Measurements from ENCODE around the gene HIPK1.
A peak's percentile ranks its signal among the peaks of the same experiment; 100 is the strongest.
"Not testable (repeated sequence)": the region's sequence is repeated elsewhere in the genome, so short reads cannot be mapped to it uniquely, and the experiment has no call there.

HIPK1 gene

DNA sequence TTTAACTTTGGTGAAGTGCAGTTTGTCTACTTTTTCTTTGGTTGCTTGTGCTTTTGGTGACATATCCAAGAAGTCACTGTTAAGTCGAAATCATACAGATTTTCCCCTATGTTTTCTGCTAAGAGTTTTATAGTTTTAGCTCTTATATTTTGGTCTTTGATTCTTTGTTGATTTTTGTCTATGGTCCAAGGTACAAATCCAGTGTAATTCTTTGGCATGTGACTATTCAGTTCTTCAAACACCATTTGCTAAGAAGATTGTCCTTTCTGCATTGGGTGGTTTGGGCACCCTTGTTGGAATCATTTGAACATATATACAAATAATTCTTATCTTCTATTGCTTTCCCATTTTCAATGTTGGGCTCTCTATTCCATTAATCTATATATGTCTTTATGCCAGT is 16.2 kb downstream of the HIPK1 start:
- DNase-seq = no peak
- ATAC-seq = no peak

DNA sequence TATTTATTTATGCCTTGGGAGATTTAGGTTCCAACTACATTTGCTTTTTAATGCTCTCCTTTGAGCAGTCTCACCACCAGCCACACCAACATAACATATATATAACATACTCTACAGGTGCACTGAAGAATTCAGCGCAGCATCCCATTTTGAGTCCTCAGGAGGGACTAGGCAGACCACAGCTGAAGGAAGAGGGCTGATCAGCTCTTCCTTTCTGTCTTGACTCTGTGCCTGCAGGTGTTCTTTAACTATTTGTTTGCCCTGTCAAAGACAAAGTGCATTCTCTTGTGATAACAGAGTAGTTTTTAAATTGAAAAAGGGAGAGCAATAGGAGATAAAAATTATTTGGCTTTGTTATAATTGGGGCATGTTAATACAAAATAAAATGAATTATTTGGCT is 17.0 kb downstream of the HIPK1 start:
- no peak for ATAC-seq
- DNase-seq = no peak

DNA sequence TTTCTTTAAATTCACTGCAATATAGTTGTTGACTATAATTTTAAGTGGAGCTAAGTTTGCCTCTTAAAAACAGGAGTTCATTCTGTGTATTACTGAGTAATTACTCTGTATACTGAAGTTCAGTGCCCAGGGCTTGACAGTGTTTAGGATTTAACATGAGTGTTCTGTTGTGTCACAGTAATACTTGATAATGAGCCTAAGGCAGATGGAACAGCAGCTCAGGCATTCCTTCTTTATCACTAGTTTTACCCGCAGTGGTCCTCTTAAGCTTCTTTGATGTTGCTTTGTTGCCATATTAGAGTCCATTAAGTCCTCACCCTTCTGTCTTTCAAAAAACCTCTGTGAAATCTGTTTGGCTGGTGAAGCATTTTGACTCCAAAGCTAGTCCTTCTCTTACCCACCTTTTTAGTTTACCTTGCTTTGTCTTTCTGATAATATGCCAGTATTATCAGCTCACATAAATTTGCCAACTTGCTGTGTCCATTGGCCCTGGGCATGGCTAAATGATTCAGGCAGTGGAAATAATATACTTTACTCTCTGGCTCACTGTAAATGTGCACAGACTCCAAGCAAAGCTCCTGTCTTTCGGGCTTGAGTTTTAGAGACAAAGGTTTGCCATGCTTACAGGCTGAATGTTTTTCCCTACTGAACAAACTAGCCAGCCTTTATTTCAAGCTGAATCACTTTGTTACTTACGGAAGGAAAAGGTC is 17.7 kb downstream of the HIPK1 start:
- DNase-seq (no peak), ATAC-seq (peak; percentile 55)

DNA sequence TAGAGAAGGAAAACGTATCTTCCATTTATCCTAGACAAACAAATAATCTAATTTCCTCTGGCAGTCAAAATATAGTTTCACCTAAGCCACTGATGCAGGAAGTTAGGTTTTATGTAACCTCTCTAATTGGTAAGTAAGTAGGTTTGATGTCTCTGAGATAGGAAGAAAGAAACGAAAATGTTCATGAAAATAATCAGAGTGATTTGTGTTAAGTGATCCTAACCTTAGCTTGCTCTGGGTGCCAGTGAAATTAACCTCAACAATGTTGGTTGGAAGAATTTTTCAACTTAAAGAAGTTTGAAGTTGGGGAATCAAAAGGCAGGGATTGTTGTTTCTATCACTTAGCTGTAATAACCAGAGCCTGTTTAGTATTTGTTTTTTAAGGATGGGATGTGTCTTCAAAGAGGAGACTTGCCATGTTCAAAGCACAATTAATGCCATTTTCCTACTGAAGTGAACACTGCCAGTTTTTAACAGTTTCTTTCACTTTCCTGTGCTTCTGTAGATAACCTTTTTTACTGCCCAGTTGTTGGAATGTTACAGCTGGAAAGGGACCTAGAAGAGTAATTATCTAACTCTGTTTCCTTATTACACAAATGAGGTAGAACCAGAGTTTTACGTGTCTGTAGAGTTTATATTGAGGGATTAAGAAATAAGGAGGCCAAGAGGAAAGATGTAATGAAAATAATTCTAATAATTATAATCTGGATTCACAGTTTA is 18.4 kb downstream of the HIPK1 start:
- no peak for ATAC-seq

DNA sequence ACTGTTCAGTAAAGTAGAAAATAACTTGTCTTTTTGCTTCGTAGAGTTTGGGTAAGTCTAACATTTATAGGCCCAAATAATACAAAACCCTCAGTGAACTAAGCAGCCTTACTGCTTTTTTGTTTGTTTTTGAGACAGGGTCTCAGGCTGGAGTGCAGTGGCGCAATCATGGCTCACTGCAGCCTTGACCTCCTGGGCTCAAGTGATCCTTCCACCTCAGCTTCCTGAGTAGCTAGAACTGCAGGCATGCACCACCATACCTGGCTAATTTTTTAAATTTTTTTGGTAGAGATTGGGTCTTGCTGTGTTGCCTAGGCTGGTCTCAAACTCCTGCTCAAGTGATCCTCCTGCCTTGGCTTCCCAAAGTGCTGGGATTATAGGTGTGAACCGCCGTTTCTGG is 19.0 kb downstream of the HIPK1 start:
- ATAC-seq, DNase-seq: not testable (repeated sequence)

More for the DNA sequence above, 18.4 kb downstream of the HIPK1 start:
- no peak for DNase-seq

DNA sequence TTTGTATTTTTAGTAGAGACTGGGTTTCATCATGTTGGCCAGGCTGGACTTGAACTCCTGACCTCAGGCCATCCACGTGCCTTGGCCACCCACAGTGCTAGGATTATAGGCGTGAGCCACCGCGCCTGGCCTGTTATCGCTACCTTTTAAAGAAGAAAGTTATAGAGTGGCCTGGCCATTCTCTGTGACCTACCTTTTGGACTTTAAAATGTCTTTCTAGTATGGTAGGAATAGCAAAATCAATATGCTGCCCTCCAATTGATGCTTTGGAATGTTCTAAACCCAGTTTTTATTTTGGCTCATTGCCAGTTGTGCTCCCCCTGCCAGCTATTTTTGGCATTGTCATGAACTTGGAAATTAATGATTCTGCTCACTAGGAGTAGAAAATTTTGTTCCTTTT is 19.9 kb downstream of the HIPK1 start:
- ATAC-seq (no peak), DNase-seq (no peak)

DNA sequence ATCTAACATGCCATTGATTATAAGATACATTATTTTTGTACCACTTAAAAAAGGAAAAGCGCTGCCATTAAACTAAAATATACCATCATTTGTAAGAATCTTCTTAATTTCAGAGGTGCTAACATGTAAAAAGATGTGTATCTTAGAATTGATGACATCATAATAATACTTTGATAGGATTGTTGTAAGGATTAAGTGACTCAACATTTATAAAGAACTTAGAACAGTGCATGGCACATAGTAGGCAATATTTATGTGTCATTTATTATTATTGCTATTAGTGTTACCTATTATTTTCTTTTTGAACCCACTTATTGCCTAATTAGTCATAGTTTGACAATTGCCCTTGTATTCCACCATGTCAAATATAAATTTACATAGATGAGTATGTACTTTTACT is 21.8 kb downstream of the HIPK1 start:
- DNase-seq (no peak), ATAC-seq (no peak)

DNA sequence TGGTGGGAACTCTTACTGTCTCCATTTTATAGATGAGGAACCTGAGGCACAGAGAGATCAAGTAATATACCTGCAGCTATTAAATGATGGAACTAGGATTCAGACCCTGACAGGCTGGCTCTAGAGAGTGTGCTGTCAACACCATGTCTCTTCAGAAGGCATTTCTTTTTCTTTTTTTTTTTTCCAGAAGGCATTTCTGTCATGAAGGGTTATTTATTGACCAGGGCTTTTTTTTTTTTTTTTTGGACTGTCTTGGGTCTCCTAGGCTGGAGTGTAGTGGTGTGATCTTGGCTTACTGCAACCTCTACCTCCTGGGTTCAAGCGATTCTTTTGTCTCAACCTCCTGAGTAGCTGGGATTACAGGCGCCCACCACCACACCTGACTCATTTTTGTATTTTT is 22.6 kb downstream of the HIPK1 start:
- no peak for ATAC-seq
- DNase-seq = no peak

DNA sequence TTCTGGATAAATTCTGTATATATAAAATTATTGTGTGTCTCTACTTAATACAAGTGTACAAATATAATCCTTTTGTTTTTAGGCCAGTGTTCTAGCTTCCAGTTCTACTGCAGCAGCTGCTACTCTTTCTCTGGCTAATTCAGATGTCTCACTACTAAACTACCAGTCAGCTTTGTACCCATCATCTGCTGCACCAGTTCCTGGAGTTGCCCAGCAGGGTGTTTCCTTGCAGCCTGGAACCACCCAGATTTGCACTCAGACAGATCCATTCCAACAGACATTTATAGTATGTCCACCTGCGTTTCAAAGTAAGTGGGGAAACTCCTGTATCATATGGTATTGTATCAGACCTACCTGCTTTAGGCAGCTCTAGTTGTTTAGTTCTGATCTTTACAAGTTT is 28.9 kb downstream of the HIPK1 start:
- DNase-seq (no peak), ATAC-seq (no peak)

DNA sequence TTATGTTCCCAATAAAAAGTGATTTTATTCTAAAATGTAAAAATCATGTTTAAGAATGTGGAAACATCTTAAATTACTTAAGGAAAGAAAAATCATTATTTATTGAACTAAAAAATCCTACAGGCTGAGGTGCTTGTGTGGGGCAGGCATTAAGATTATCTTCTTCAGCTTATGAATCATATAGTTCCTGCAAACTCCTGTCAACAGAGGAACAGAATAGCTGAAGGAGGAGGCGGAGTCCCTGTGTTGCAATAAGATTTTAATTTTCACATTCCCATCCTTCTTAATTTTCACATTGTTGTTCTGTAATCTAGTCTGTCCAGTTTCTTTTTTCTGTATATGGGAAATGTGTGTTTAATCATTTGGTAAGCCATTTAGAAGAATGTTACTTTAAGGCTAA is 29.6 kb downstream of the HIPK1 start:
- ATAC-seq (no peak), DNase-seq (no peak)

DNA sequence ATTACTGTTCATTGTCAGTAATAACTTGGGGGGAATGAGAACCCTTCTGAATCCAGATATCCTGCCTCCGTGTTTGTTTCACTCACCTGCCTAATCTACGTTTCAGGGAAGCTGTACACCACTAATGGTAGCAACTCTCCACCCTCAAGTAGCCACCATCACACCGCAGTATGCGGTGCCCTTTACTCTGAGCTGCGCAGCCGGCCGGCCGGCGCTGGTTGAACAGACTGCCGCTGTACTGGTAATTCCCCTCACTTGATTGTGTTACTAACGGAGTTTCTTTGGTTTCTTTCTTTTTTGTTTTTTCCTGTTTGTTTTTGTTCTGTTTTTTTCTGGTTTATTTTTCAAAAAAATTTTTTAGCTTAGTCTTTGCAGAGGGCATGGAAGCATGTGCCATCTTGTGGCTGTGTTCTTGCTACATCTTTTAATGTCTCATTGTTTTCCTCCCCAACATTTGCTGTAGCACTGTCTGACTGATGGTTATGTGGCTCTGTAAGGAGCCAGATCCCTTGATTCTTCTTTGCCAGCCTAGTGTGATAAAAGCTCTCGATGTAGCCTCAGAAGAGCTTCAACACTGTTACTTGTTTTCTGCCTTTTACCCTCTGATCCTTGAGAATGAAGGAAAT is 34.3 kb downstream of the HIPK1 start:
- DNase-seq (no peak), ATAC-seq (no peak)

DNA sequence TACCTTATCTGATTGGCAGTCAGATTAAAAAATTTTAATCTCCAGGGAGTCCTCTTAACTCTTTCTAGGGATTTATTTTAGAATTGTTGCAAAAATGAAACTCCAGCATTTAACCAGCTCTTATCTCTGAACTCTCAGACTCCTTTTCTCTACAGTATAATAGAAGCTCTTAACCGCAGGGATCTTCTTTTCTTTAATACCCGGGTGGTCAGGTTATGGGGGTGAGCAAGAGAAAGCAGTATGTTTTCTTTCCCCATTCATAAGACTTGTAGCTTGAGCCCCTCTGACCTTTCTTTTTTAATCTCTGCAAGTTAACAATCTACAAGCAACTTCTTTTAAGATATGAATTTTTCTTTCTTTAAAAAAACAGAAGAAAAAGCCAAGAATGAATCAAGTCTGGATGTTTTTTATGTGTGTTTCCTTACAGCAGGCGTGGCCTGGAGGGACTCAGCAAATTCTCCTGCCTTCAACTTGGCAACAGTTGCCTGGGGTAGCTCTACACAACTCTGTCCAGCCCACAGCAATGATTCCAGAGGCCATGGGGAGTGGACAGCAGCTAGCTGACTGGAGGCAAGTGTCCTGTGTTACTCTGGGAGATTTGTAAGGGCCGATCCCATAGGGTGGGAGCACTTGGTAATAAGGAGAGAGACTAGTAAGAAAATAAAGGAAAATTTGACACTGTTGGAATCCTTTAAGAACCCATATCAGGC is 36.7 kb downstream of the HIPK1 start:
- DNase-seq (no peak), ATAC-seq (no peak)

DNA sequence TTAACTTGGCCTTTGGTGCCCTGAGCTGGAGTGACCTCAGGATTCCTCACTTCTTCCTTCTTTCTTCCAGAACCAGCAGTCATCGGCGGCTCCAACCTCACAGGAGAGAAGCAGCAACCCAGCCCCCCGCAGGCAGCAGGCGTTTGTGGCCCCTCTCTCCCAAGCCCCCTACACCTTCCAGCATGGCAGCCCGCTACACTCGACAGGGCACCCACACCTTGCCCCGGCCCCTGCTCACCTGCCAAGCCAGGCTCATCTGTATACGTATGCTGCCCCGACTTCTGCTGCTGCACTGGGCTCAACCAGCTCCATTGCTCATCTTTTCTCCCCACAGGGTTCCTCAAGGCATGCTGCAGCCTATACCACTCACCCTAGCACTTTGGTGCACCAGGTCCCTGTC is 43.8 kb downstream of the HIPK1 start:
- ATAC-seq (no peak), DNase-seq (no peak)

DNA sequence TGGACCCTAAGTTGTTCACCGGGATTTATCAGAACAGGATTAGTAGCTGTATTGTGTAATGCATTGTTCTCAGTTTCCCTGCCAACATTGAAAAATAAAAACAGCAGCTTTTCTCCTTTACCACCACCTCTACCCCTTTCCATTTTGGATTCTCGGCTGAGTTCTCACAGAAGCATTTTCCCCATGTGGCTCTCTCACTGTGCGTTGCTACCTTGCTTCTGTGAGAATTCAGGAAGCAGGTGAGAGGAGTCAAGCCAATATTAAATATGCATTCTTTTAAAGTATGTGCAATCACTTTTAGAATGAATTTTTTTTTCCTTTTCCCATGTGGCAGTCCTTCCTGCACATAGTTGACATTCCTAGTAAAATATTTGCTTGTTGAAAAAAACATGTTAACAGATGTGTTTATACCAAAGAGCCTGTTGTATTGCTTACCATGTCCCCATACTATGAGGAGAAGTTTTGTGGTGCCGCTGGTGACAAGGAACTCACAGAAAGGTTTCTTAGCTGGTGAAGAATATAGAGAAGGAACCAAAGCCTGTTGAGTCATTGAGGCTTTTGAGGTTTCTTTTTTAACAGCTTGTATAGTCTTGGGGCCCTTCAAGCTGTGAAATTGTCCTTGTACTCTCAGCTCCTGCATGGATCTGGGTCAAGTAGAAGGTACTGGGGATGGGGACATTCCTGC is 46.2 kb downstream of the HIPK1 start:
- peak; percentile 74 for ATAC-seq

DNA sequence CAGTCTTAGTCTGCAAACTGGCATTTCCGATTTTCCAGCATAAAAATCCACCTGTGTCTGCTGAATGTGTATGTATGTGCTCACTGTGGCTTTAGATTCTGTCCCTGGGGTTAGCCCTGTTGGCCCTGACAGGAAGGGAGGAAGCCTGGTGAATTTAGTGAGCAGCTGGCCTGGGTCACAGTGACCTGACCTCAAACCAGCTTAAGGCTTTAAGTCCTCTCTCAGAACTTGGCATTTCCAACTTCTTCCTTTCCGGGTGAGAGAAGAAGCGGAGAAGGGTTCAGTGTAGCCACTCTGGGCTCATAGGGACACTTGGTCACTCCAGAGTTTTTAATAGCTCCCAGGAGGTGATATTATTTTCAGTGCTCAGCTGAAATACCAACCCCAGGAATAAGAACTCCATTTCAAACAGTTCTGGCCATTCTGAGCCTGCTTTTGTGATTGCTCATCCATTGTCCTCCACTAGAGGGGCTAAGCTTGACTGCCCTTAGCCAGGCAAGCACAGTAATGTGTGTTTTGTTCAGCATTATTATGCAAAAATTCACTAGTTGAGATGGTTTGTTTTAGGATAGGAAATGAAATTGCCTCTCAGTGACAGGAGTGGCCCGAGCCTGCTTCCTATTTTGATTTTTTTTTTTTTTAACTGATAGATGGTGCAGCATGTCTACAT is 47.6 kb downstream of the HIPK1 start:
- DNase-seq = no peak

More for the DNA sequence above, 46.2 kb downstream of the HIPK1 start:
- no peak for DNase-seq

DNA sequence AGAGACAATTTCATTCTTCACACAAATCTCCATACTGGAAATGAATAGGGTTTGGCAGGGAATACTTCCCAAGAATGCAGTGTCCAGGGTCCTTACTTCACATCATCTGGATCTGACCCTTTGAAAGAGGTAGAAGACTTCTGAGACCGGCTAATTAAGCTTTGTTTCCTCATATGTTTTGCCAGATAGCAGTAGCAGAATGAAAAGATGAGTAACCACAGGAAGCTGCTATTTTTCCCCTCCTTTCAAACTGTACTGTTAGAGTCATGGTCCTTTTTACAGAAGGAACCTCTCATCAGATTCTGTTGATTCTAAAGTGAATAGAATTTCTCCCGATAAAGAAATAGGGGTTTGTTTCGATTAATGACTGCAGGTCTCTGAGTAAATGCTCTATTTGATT is 48.8 kb downstream of the HIPK1 start:
- DNase-seq = no peak

More for the DNA sequence above, 47.6 kb downstream of the HIPK1 start:
- no peak for ATAC-seq

DNA sequence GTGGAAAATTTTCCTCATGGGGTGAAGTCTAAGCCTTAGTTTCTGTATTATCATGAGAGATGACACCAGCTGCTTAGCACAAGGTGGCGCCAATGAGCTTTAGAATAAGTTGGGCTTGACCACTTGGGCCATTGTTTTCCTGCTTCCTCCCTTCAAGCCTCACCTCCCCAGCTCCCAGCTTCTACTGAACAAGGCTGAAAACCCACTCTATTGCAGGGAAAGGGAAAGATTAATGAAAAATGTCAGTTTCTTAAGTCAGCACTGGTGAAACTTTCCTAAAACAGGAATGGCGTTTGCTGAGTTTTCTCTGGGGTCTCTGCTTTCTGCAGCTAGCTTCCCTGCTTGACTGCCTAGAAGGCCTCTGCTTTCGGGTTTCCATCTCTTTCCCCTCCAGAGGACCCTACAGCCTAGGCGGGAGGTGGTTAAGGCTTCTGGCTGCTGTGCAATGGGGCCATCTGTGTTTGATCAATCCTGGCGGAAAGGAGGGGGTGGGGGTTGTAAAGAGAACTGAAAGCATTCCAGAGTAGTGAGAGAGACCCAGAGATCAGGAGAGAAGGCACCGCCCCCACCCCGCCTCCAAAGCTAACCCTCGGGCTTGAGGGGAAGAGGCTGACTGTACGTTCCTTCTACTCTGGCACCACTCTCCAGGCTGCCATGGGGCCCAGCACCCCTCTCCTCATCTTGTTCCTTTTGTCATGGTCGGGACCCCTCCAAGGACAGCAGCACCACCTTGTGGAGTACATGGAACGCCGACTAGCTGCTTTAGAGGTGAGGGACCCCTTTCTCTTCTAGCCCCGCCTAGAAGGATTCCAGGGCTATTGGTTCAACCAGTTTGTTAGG is 50.0 kb downstream of the HIPK1 start, which contains the start of gene OLFML3:
OLFML3 (plus strand) TSS at position 612 of the 840 bp plus-strand sequence; CDS start at position 655, 43 bp downstream.
- no peak for ATAC-seq
- DNase-seq = peak; percentile 72

More for the DNA sequence above, 48.8 kb downstream of the HIPK1 start:
- no peak for ATAC-seq

DNA sequence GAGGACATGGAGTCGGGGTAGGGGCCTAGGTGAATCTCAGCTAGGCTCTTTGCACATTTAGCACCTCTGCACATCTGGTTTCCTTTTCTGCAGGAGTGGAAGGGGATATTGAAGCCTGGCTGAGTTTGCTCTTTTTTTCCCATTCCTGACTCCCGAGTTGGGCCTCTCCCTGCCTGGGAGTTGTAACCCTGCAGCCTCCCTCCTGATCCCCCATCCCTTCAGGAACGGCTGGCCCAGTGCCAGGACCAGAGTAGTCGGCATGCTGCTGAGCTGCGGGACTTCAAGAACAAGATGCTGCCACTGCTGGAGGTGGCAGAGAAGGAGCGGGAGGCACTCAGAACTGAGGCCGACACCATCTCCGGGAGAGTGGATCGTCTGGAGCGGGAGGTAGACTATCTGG is 51.0 kb downstream of the HIPK1 start:
- no peak for DNase-seq
- no peak for ATAC-seq

DNA sequence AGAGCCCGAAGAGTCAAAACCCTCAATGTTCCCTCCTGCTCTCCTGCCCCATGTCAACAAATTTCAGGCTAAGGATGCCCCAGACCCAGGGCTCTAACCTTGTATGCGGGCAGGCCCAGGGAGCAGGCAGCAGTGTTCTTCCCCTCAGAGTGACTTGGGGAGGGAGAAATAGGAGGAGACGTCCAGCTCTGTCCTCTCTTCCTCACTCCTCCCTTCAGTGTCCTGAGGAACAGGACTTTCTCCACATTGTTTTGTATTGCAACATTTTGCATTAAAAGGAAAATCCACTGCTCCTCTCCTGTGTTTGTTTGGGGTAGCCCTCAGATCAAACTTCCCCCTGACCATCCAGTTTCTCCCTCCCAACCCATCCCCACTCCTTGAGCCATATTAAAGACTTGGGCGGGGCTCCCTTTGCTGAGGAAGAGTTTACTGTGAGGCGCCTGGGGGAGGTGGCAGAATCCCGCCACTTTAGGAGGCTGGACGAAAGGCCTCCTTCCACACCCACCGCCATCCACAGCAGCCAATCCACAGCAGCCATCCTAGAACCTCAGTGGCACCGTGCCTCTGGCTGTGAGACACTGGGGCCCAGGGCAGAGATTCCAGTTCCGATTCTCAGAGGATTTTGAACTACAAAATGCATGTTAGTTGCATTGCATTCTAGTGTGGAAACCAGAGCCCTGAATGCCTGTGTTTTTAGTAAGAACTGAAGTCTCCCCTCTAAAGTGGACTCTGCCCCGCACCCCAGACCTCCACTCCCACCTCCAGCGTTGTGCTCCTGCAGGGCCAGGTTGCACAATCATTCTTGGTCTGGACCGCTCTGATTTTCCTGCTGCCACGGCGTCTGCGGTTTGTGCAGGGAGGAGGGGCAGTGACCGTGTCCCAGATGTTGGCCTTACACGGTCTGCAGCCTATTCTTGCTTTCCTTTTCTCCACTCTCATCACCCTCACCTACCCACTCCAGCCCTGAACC is 53.1 kb downstream of the HIPK1 start:
- DNase-seq = no peak
- no peak for ATAC-seq
